ENCODE measurements around the gene PLOD3.

PLOD3 gene

GRCh38 chr7:101163279-101164070, 53.9 kb downstream of the PLOD3 start:
- DNase-seq, result no peak

DNA sequence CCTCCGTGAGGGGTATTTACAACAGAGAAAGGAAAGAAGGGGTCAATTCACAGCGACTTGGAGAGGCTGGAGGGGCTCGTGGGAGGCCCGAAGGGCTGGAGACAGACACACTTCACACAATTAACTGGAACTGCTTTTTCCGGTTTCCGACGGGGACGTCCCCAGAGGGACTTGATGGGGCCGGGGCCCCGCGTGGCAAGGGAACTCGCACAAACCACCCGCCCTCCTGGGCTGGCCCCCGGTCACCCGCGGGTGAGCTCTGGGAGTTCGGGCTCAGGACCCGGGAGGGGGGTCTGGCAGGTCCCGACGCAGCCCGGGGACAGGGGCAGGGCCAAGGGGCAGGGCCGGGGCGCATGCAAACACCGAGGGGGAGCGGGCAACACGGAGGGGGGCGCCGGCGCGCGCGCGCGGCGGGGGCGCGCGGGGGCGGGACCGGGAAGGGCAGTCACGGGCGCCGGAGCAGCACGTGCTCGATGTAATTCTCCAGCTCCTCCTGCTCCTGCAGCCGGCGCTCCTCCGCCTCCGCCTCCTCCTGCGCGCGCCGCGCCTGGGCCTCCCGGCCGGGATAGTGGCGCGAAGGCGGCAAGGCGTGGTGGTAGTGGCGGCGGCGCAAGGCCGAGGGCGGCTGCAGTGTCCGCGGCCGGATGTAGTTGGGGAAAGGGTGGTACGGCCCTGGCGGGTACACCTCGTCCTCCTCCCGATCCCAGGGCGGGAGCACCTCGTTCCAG, 54.7 kb downstream of the PLOD3 start:
- DNase-seq, result no peak

DNA sequence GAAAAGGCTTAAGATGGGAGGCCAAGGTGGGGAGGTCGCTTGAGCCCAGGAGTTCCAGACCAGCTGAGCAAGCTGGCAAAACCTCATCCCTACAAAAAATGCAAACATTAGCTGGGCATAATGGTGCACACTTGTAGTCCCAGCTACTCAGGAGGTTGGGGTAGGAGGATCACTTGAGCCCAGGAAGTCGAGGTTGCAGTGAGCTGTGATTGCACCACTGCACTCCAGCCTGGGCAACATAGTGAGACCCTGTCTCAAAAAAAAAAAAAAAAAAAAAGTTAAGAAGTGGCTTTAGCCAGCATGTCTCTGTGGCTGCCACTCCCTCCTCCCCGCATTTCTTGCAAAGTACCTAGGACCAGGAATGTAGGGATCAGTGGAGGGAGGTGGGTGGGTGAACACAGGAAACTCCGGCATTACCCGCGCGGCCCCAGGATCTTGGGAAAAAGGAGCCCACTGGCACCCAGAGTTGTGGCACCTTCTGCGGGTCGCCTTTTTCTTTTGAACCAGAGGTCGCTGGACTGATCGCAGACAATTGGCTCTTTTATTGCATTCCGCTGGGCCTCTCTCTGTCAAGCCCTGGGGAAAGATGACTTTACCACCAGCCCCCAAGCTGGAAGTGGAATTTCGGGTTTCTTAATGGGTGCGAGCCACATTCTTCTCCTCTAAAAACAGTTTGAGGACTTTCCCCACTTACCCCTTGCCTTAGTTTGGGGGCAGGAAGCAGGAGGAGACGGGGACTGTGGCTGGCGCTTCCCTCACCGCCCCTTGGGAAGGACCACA, 55.5 kb downstream of the PLOD3 start:
- DNase-seq, result no peak

DNA sequence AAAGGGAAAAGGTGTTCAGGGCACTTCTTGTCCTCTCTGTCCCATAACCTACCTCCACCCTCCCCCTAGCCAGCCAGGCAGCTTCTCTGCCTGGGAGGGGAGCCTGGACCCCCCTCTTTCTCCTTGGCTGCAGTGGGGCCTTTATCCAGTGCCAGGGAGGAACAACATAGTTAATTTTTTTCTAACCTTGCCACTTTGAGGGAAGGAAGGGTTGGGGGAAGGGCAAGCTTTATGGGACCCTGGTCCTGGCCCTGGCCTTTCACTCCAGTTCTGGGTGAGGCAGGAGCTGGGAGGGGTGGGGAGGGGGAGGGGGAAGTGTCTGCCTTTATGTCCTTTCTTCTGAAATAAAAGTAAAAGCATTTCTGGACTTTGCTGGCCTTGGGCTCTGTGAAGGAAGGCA, 56.5 kb downstream of the PLOD3 start:
- DNase-seq, result no peak

DNA sequence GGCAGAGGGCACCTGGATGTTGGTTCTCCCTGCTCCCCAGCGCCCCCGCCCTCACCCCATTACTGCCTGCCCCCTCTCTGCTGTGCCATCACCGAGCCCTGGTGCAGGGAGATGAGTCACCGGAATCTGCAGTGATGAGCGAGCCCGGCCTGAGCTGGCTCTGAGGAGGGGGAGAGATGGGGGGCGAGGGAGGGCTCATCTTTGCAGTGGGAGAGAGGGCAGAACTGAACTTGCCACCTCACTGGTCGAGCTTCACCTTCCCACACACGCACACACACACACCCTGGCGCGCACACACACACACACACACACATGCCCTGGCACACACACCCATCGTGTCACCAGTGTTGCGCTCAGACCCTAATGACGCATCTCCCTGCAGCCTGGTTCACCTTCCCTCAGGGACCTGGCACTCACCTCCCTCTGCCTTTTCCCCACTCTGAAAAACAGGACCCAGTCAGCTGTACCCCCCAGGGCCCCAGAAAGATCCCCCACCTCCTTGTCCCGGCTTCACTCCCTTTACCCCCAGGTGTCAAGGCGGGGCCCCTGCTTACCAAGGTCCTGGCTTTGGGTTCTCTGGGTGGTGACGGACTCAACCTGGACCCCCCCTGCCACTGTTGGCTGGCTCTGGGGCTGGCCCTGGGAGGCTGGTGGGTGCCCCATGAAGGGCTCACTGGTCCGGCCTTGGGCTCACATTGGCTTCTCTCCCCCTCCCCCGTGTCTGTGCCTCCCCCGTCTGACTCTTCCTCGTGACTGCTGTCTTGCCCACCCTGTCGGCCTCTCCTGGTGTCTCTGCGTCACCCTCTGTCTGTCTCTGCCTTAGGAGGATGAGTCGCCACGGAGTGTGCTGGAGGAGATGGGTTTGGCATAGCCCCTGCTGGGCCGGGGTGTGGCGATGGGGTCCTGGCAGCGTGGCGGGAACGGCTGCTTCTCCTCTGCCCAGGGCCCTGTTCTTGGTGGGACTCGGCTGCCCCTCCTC, 57.4 kb downstream of the PLOD3 start:
- DNase-seq, result no peak

GRCh38 chr7:101156866-101157589, 60.4 kb downstream of the PLOD3 start:
- no peak for DNase-seq

DNA sequence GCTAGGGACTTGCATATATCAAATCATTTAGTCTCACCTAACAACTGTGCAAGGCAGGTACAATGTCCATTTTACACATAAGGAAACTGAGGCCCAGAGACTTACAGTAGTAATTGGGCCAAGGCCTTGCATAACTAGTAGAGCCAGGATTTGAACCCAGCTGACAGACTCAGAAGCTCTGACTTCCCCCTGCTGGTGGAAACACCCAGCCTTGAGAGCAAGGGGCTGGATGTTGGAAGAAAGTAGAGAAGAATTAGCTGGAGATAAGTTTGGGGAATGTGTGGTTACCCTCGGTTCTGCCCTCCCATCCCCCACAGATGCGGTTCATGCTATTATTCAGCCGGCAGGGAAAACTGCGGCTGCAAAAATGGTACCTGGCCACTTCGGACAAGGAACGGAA, 61.1 kb downstream of the PLOD3 start:
- no peak for DNase-seq
